ENCODE measurements around the gene ARX. TPM values are rescaled to one million over a fixed set of nuclear protein-coding genes. Genes with fewer than 3 reads are reported as not detected.

ARX gene
- not detected for total RNA-seq

GRCh38 chrX:25015486-25016360 lies at the start of gene ARX:
ARX (minus strand) TSS chrX:25015965; CDS start chrX:25015737, 228 bp downstream.
- ChIA-PET CTCF (no interaction called here), POLR2A (no interaction called here)

- ChIA-PET CTCF (no interaction called here), POLR2A (no interaction called here)
Measured at GRCh38 chrX:25059273-25059672, 43.5 kb upstream of the ARX start.

GRCh38 chrX:25052798-25053534 lies 37.2 kb upstream of the ARX start:
- POLR2A ChIA-PET = no interaction called here
- CTCF ChIA-PET = no interaction called here

- ChIA-PET CTCF (no interaction called here), POLR2A (no interaction called here)
Measured at GRCh38 chrX:25049971-25050370, 34.2 kb upstream of the ARX start.

GRCh38 chrX:25049357-25049756 lies 33.6 kb upstream of the ARX start:
- CTCF ChIA-PET = no interaction called here
- POLR2A ChIA-PET = no interaction called here

- ChIA-PET CTCF (no interaction called here), POLR2A (no interaction called here)
Measured at GRCh38 chrX:25048178-25048577, 32.4 kb upstream of the ARX start.

GRCh38 chrX:25043192-25043591 lies 27.4 kb upstream of the ARX start:
- ChIA-PET POLR2A (no interaction called here), CTCF (no interaction called here)

- ChIA-PET CTCF (no interaction called here), POLR2A (no interaction called here)
Measured at GRCh38 chrX:25039036-25039435, 23.3 kb upstream of the ARX start.

GRCh38 chrX:25034889-25035288 lies 19.1 kb upstream of the ARX start:
- ChIA-PET POLR2A (no interaction called here), CTCF (no interaction called here)

- CTCF ChIA-PET = no interaction called here
- POLR2A ChIA-PET = no interaction called here
Measured at GRCh38 chrX:25029288-25029825, 13.6 kb upstream of the ARX start.

GRCh38 chrX:25028726-25029125 lies 13.0 kb upstream of the ARX start:
- ChIA-PET CTCF (no interaction called here), POLR2A (no interaction called here)

GRCh38 chrX:25026576-25026975 lies 10.8 kb upstream of the ARX start:
- CTCF ChIA-PET = no interaction called here
- POLR2A ChIA-PET = no interaction called here

- ChIA-PET POLR2A (no interaction called here), CTCF (interaction anchor here (0.9 kb wide), 1 partner anchor 26 kb away, joined by 3 read pairs; no protein-coding TSS in a partner anchor)
Measured at GRCh38 chrX:25025615-25026014, 9.8 kb upstream of the ARX start.

GRCh38 chrX:25023908-25024307 lies 8.1 kb upstream of the ARX start:
- ChIA-PET CTCF (no interaction called here), POLR2A (no interaction called here)

GRCh38 chrX:25022499-25023325 lies 6.9 kb upstream of the ARX start:
- CTCF ChIA-PET = no interaction called here
- POLR2A ChIA-PET = no interaction called here

- CTCF ChIA-PET = interaction anchor here (0.9 kb wide), 1 partner anchor 19 kb away, joined by 3 read pairs; no protein-coding TSS in a partner anchor
- POLR2A ChIA-PET = no interaction called here
Measured at GRCh38 chrX:25020905-25021449, 5.2 kb upstream of the ARX start.

GRCh38 chrX:25020391-25020904 lies 4.7 kb upstream of the ARX start:
- CTCF ChIA-PET = no interaction called here

GRCh38 chrX:25019707-25020390 lies 4.1 kb upstream of the ARX start:
- POLR2A ChIA-PET = no interaction called here
- CTCF ChIA-PET = no interaction called here

More at GRCh38 chrX:25020391-25020904, 4.7 kb upstream of the ARX start:
- POLR2A ChIA-PET = no interaction called here

- POLR2A ChIA-PET = no interaction called here
Measured at GRCh38 chrX:25018682-25019081, 2.9 kb upstream of the ARX start.

More at GRCh38 chrX:25018682-25019081, 2.9 kb upstream of the ARX start:
- CTCF ChIA-PET = no interaction called here

Data from activated CD8-positive, alpha-beta memory T cell treated with anti-CD3 and anti-CD28 coated beads for 36 hours (primary cell).